ENCODE data around the gene TSPAN5. TPM values are rescaled to one million over a fixed set of nuclear protein-coding genes. Genes with fewer than 3 reads are reported as not detected.
A peak's percentile ranks its signal among the peaks of the same experiment; 100 is the strongest.

Gene TSPAN5
- total RNA-seq, 1 donor from 2014 or later = 61.4 TPM

GRCh38 chr4:98612318-98613250 is 45.8 kb downstream of the TSPAN5 start:
- Mint-ChIP-seq H3K36me3 (ENCODE audit: low read depth, unreplicated experiment) (peaks cover 8% of the 10 kb centered on the region), H3K9me3 (ENCODE audit: unreplicated experiment) (no peaks in the 10 kb centered on the region), H3K27me3 (ENCODE audit: low read depth, unreplicated experiment) (no peaks in the 10 kb centered on the region), H3K27ac (ENCODE audit: unreplicated experiment) (peak overlapping the region; percentile 85), H3K4me3 (ENCODE audit: unreplicated experiment) (peak overlapping the region; percentile 45), H3K4me1 (ENCODE audit: low read depth, unreplicated experiment) (peaks cover 61% of the 10 kb centered on the region)
- H3K9ac ChIP-seq (ENCODE audit: low read length) = peak overlapping the region; percentile 29
- no peak for TF ChIP-seq EZH2 (IDR thresholded peaks at IDR 0.05; ENCODE audit: insufficient read depth, low read length)
- H3K27me3 ChIP-seq (ENCODE audit: insufficient read depth, low read length) = no peaks in the 10 kb centered on the region
- no peaks in the 10 kb centered on the region for H3K9me3 ChIP-seq (ENCODE audit: insufficient read depth, low read depth, low read length)
- peaks cover 58% of the 10 kb centered on the region for H3K4me1 ChIP-seq (ENCODE audit: insufficient read depth, low read length)
- no peak overlapping the region for H2AFZ ChIP-seq (ENCODE audit: low read depth, low read length)
- FAIRE-seq = no peak
- H3K4me3 ChIP-seq (ENCODE audit: insufficient read depth, low read depth, low read length) = no peak overlapping the region
- H3K79me2 ChIP-seq (ENCODE audit: insufficient read depth, low read length) = peaks cover 98% of the 10 kb centered on the region
- no peaks in the 10 kb centered on the region for H3K36me3 ChIP-seq (ENCODE audit: insufficient read depth, low read length)
- peaks cover 84% of the 10 kb centered on the region for H4K20me1 ChIP-seq (ENCODE audit: insufficient read depth, low read length)
- H3K4me2 ChIP-seq (ENCODE audit: low read length) = peak overlapping the region; percentile 64
- no peak for DNase-seq (ENCODE audit: low read depth)
- H3K27ac ChIP-seq (ENCODE audit: low read depth, low read length) = peak overlapping the region; percentile 21

- Histone ChIP-seq H3K4me2 (ENCODE audit: low read length) (peak overlapping the region; percentile 5), H4K20me1 (ENCODE audit: insufficient read depth, low read length) (peaks cover 83% of the 10 kb centered on the region), H3K4me1 (ENCODE audit: insufficient read depth, low read length) (peaks cover 53% of the 10 kb centered on the region), H3K79me2 (ENCODE audit: insufficient read depth, low read length) (peaks cover 98% of the 10 kb centered on the region), H3K36me3 (ENCODE audit: insufficient read depth, low read length) (no peaks in the 10 kb centered on the region), H3K4me3 (ENCODE audit: insufficient read depth, low read depth, low read length) (no peak overlapping the region), H3K27ac (ENCODE audit: low read depth, low read length) (no peak overlapping the region), H3K9me3 (ENCODE audit: insufficient read depth, low read depth, low read length) (no peaks in the 10 kb centered on the region), H2AFZ (ENCODE audit: low read depth, low read length) (no peak overlapping the region), H3K27me3 (ENCODE audit: insufficient read depth, low read length) (no peaks in the 10 kb centered on the region), H3K9ac (ENCODE audit: low read length) (peak overlapping the region; percentile 14)
- no peak for FAIRE-seq
- peaks cover 8% of the 10 kb centered on the region for H3K36me3 Mint-ChIP-seq (ENCODE audit: low read depth, unreplicated experiment)
- no peaks in the 10 kb centered on the region for H3K9me3 Mint-ChIP-seq (ENCODE audit: unreplicated experiment)
- peak overlapping the region; percentile 66 for H3K27ac Mint-ChIP-seq (ENCODE audit: unreplicated experiment)
- no peak overlapping the region for H3K4me3 Mint-ChIP-seq (ENCODE audit: unreplicated experiment)
- H3K27me3 Mint-ChIP-seq (ENCODE audit: low read depth, unreplicated experiment) = no peaks in the 10 kb centered on the region
- no peak for DNase-seq (ENCODE audit: low read depth)
- TF ChIP-seq EZH2 (IDR thresholded peaks at IDR 0.05; ENCODE audit: insufficient read depth, low read length) = no peak
- no peak for TF ChIP-seq CTCF (IDR thresholded peaks at IDR 0.05; ENCODE audit: insufficient read depth, low read depth, low read length)
- H3K4me1 Mint-ChIP-seq (ENCODE audit: low read depth, unreplicated experiment) = peaks cover 56% of the 10 kb centered on the region
These were observed 46.6 kb downstream of the TSPAN5 start for GRCh38 chr4:98611677-98612317.

- Histone ChIP-seq H3K79me2 (ENCODE audit: insufficient read depth, low read length) (peaks cover 98% of the 10 kb centered on the region), H2AFZ (ENCODE audit: low read depth, low read length) (no peak overlapping the region), H4K20me1 (ENCODE audit: insufficient read depth, low read length) (peaks cover 76% of the 10 kb centered on the region), H3K4me2 (ENCODE audit: low read length) (no peak overlapping the region), H3K9ac (ENCODE audit: low read length) (no peak overlapping the region), H3K9me3 (ENCODE audit: insufficient read depth, low read depth, low read length) (no peaks in the 10 kb centered on the region), H3K4me1 (ENCODE audit: insufficient read depth, low read length) (peaks cover 48% of the 10 kb centered on the region), H3K36me3 (ENCODE audit: insufficient read depth, low read length) (no peaks in the 10 kb centered on the region), H3K4me3 (ENCODE audit: insufficient read depth, low read depth, low read length) (no peak overlapping the region), H3K27me3 (ENCODE audit: insufficient read depth, low read length) (no peaks in the 10 kb centered on the region), H3K27ac (ENCODE audit: low read depth, low read length) (no peak overlapping the region)
- peaks cover 4% of the 10 kb centered on the region for H3K36me3 Mint-ChIP-seq (ENCODE audit: low read depth, unreplicated experiment)
- H3K9me3 Mint-ChIP-seq (ENCODE audit: unreplicated experiment) = no peaks in the 10 kb centered on the region
- TF ChIP-seq CTCF (IDR thresholded peaks at IDR 0.05; ENCODE audit: insufficient read depth, low read depth, low read length) = no peak
- TF ChIP-seq EZH2 (IDR thresholded peaks at IDR 0.05; ENCODE audit: insufficient read depth, low read length) = no peak
- no peak overlapping the region for H3K27ac Mint-ChIP-seq (ENCODE audit: unreplicated experiment)
- FAIRE-seq (no peak), DNase-seq (ENCODE audit: low read depth) (no peak)
- H3K27me3 Mint-ChIP-seq (ENCODE audit: low read depth, unreplicated experiment) = no peaks in the 10 kb centered on the region
- no peak overlapping the region for H3K4me3 Mint-ChIP-seq (ENCODE audit: unreplicated experiment)
- peaks cover 55% of the 10 kb centered on the region for H3K4me1 Mint-ChIP-seq (ENCODE audit: low read depth, unreplicated experiment)
These were observed 47.3 kb downstream of the TSPAN5 start for GRCh38 chr4:98610926-98611676.
